ENCODE measurements around the gene COL6A1. TPM values are rescaled to one million over a fixed set of nuclear protein-coding genes. Genes with fewer than 3 reads are reported as not detected.
A peak's percentile ranks its signal among the peaks of the same experiment; 100 is the strongest.

The COL6A1 gene
- total RNA-seq, 1 donor: 538 TPM

GRCh38 chr21:45986316-45987051, 4.9 kb downstream of the COL6A1 start:
- DNase-seq (ENCODE audit: low read depth): no peak
- H3K4me3 ChIP-seq (ENCODE audit: low read depth, low read length): peak overlapping the region; percentile 99
- TF ChIP-seq, protein P1, sequence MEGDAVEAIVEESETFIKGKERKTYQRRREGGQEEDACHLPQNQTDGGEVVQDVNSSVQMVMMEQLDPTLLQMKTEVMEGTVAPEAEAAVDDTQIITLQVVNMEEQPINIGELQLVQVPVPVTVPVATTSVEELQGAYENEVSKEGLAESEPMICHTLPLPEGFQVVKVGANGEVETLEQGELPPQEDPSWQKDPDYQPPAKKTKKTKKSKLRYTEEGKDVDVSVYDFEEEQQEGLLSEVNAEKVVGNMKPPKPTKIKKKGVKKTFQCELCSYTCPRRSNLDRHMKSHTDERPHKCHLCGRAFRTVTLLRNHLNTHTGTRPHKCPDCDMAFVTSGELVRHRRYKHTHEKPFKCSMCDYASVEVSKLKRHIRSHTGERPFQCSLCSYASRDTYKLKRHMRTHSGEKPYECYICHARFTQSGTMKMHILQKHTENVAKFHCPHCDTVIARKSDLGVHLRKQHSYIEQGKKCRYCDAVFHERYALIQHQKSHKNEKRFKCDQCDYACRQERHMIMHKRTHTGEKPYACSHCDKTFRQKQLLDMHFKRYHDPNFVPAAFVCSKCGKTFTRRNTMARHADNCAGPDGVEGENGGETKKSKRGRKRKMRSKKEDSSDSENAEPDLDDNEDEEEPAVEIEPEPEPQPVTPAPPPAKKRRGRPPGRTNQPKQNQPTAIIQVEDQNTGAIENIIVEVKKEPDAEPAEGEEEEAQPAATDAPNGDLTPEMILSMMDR (IDR thresholded peaks at IDR 0.05; ENCODE audit: insufficient read depth, low read depth, low read length): no peak

- H3K4me3 ChIP-seq (ENCODE audit: low read depth, low read length): peak overlapping the region; percentile 17
- no peak for DNase-seq (ENCODE audit: low read depth)
- TF ChIP-seq, protein P1 (IDR thresholded peaks at IDR 0.05; ENCODE audit: insufficient read depth, low read depth, low read length): no peak
Observed at GRCh38 chr21:45987121-45987711, 5.6 kb downstream of the COL6A1 start.

- TF ChIP-seq, protein P1 (IDR thresholded peaks at IDR 0.05; ENCODE audit: insufficient read depth, low read depth, low read length): no peak
- H3K4me3 ChIP-seq (ENCODE audit: low read depth, low read length): no peak overlapping the region
- DNase-seq (ENCODE audit: low read depth): no peak
Observed at GRCh38 chr21:45988366-45989347, 7.1 kb downstream of the COL6A1 start.

DNA sequence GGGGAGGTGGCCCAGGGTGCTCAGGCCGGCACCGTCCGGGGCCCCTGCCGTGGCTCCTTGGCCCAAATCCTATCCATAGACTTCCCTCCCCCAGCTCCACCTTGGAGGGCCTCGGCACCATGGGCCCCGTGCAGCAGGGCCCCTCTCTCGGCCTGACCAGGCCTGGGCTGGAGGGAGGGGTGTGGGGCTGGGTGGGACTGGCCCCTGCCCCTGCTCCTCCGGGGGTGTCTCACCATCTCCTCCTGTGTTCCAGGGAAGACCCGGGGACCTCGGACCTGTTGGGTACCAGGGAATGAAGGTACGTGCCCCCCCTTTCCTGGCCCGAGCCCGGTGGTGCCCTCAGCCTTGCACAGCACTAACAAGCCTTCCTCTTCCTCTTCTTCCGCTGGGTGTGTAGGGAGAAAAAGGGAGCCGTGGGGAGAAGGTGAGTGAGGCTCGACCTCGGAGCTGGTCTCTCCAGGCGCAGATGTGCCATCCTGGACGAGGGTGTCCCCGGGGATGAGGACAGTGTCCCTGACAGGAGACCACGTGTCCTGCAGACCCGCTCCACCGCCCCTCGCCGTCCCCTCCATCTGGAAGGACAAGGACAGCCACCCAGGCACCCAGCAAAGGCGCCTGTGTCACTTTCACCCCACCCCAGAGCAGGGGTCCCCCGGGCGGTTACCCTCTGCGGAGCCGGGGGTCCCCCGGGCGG, 7.9 kb downstream of the COL6A1 start:
- no peak for DNase-seq (ENCODE audit: low read depth)
- TF ChIP-seq, protein P1 (IDR thresholded peaks at IDR 0.05; ENCODE audit: insufficient read depth, low read depth, low read length): no peak
- H3K4me3 ChIP-seq (ENCODE audit: low read depth, low read length): no peak overlapping the region

DNA sequence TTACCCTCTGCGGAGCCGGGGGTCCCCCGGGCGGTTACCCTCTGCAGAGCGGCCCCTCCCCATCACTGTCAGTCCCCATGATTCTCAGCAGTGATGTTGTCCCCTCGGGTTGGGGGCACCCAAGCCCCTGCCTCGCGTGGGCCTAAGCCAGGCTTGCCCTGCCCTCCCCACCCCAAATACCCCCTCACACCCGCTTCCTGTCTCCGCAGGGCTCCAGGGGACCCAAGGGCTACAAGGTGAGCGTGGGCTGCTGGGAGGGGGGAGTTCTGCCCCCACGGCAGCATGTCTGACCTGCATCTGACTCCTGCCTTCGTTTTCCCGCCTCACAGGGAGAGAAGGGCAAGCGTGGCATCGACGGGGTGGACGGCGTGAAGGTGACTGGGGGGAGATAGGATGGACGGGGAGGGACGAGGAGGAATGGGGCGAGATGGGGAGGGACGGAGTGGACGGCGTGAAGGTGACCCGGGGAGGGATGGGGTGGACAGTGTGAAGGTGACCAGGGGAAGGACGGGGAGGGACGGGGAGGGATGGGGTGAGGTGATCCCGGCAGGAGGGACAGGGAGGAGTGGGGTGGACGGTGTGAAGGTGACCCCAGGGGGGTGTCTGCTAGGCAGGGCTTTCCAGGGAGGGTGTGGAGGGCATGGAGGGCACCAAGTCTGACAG, 8.6 kb downstream of the COL6A1 start:
- H3K4me3 ChIP-seq (ENCODE audit: low read depth, low read length): no peak overlapping the region
- TF ChIP-seq, protein P1 (IDR thresholded peaks at IDR 0.05; ENCODE audit: insufficient read depth, low read depth, low read length): no peak
- DNase-seq (ENCODE audit: low read depth): no peak

Measured in fibroblast of villous mesenchyme (primary cell).